Left kidney (tissue), 2 donors: ENCODE data around the gene SCAF4. TPM values are rescaled to one million over a fixed set of nuclear protein-coding genes. Genes with fewer than 3 reads are reported as not detected.
"Not testable (repeated sequence)": the region's sequence is repeated elsewhere in the genome, so short reads cannot be mapped to it uniquely, and the experiment has no call there.

Source experiments
- DNase-seq: peaks from one replicate; pipeline ENCODE4 v3.0.0-alpha.2; 2013
- polyA plus RNA-seq: library from polyadenylated mRNA; unstranded; fragments of 120-200 nt; gene quantifications from one replicate; pipeline ENCODE4 v1.2.1, GENCODE V29; 2013; ENCODE audit not compliant: insufficient read length

Gene SCAF4
- polyA plus RNA-seq, 1 donor: 49.4 TPM

DNA sequence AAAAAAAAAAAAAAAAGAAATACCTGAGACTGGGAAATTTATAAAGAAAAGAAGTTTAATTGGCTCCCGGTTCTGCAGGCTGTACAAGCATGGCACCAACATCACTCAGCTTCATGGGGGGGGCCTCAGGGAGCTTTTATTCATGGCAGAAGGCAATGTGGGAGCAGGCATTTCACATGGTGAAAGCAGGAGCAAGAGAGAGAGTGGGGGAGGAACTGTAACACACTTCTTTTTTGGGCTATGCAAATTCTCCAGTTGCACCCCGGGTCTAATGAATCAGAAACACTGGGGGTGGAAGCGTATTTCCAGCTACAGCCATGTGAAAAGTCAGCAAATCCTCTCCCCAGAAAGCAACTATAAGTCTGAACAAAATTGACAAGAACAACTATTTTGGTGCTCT lies 84.3 kb downstream of the SCAF4 start:
- no peak for DNase-seq

DNA sequence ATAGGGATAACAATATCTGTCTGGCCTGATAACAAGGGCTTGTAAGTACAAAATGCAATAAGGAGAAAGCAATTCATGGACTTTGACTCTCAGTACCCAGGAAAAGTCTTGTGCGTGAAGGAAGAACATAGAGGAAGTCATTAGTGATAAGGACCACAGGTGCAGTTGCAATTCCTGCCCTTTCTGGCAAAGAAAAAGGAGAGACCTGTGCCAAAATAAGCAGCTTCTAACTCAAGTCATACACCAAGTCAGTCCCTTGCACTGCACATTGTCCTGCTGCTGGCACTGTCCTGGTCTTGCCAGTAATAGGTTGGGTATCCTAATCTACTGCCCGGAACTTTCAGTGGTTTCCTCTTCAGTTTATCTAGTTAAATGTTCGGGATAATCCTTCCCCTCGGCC lies 87.3 kb downstream of the SCAF4 start:
- DNase-seq: no peak

DNA sequence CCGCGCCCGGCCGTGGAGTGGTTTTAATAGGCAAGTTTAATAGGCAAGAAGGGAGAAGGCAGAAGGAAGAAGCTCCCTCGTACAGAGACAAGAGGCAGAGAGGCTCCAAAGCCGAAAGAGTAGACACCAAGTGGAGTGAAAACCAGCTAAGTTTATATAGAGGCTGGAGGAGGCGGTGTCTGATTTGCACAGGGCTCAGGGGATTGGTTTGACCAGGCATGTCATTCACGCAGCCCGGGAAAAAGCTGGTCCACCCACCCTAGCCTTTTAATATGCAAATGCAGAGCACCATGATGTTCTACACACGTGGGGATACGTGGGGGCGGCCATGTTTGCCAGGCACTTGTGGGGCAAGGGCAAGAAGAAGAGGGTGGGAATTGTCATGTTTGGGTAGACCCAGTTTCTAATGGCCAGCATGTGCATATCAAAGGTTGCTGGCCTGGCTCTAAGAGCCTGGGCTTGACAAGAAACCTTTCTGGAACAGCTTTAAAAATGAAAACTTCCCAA lies 90.4 kb downstream of the SCAF4 start:
- DNase-seq: no peak

DNA sequence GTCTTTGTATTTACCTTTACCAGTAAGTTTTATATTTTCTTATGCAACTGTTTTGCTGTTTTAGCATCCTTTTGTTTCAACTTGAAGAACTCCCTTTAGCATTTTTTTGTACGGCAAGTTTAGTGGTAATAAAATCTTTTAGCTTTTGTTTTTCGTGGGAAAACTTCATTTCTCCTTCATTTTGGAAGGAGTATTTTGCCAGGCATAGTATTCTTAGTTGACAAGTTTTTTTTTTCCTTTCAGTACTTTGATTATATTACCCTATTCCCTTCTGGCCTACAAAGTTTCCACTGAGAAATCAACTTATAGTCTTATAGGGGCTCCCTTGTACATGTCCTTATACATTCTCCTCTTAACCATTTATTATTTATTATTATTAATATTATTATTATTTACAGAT lies 95.0 kb downstream of the SCAF4 start:
- DNase-seq: no peak

DNA sequence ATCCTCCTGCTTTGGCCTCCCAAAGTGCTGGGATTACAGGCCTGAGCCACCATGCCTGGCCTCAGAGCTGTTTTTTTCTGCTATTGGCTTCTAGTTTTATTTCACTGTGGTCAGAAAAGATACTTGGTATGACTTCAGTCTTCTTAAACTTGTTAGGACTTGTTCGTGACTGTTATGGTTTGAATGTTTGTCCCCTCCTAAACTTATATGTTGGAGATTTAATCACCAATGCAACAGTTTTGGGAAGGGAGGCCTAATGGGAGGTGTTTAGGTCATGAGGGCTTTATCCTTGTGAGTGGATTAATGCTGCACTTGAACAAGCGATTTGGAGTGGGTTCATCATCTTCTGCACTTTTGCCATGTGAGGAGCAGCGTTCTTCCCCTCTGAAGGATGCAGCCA lies 96.9 kb downstream of the SCAF4 start:
- DNase-seq: no peak

DNA sequence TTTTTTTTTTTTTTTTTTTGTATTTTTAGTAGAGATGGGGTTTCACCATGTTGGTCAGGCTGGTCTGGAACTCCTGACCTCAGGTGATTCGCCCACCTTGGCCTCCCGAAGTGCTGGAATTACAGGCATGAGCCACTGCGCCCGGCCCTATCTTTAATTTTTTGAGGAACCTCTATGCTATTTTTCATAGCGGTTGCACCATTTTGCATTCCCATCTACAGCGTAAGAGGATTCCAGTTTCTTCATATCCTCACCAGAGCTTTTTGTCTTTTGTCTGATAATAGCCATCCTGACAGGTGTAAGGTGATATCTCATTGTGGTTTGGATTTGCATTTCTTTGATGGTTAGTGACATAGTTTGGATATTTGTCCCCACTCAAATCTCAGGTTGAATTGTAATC lies 100.0 kb downstream of the SCAF4 start:
- not testable (repeated sequence) for DNase-seq

DNA sequence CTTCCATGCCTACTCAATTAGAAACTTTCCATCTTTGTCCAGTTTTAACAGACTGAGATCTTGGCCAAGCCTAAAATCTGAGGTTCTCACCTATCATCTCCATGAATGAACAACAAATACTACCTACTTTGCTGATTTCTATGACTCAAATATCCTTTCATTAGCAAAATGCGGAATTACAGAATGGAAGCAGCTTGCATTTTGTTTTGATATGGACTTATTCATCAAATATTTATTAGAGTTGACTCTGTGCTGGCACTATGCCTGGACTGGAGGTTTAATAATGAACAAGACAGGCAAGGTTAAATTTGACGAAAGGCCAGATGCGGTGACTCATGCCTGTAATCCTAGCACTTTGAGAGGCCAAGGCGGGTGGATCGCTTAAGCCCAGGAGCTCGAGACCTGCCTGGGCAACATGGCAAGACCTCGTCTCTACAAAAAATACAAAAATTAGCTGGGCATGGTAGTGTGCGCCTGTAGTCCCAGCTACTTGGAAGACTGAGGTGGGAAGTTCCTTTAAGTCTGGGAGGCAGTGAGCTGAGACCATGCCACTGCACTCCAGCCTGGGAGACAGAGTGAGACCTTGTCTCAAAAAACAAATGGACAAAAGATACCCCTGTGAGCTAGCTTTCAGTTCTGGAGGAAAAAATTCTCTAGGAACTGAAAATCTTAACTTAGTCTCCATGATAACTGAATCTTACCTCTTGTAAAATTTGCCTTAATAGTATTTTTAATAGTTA lies 101.8 kb downstream of the SCAF4 start:
- no peak for DNase-seq

DNA sequence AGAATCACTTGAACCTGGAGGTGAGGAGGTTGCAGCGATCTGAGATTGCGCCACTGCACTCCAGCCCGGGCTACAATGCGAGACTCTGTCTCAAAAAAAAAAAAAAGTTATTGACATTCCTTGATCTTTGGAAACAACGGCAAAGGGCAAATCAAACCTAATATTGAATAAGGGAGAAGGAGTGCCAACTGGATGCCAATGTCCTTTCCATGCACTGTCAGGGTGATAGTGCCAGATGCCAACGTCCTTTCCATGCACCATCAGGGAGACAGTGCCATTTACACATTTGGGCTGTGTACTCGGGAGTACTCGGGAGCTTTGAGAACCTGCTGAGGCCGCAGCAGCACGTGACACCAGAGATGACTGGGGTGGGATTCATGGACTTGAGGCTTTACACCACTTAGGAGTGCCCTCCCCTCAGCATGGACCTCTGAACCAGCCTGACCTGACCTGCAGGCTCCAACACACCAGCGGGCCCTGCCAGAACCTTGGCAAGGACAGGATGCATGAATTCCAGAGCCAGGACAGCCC lies 106.9 kb downstream of the SCAF4 start:
- DNase-seq: no peak

DNA sequence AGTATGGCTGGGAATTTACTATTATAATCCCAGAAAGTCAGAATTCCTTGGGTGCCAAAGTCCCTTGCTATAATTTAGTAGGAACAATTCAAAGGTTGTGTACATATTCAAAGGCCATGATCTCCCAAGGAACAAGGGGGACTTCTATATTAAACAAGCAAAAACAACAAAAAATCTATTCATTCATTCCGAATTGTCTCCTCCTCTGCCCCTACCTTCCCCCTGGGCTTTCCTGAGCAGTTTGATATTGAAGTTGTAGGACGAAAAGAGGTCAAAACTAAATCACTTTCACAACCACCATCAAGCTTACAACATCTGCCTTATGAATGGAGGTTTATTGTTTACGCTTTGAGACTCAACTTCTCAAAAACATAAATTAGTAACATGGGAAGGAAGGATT lies 107.7 kb downstream of the SCAF4 start:
- no peak for DNase-seq

DNA sequence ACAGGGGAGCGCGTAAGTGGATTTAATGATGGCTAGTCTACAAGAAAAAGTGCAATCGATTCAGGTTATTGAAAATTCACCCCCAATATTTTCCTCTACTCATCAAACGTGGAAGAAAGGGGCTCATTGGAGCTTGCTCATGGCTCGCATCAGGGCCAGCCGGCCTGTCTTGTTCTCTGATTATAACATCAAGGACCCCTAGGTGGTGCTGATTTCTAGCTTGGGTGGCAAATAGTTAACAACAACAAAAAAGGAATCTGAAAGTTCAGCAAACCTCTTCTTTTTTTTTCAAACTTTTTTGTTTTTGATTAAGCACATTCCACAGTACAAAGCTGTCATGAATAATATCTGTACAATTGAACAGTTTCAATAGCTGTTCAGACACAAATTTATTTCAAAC lies 108.3 kb downstream of the SCAF4 start:
- no peak for DNase-seq

DNA sequence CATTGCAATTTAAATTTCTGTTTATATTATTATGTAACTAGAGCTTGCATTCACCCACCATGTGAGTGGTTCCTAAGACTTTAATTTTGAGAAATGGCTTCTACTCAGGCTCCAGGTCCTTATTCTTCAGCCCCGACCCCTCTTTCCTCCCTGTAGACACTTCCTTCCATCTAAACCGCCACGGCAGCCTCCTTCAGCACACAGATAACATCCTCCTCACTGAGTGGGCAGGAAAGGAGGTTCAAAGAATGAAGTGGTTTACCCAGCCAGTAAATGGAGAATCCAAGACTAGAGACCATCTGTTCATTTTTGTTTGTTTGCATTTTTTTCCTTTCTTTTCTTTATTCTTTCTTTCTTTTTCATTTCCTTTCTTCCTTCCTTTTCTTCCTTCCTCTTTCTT lies 109.5 kb downstream of the SCAF4 start:
- no peak for DNase-seq

Other genes with a start within 250 kb of the SCAF4 start
- 229 TPM for gene SOD1, start 72.4 kb downstream of the SCAF4 start, polyA plus RNA-seq
- gene HUNK, start 140.9 kb upstream of the SCAF4 start, polyA plus RNA-seq: 18.1 TPM